ENCODE data around the gene CNOT3.

GRCh38 chr19:54104998-54105715, 32.4 kb upstream of the CNOT3 start:
- no peak for TF ChIP-seq CTCF (IDR thresholded peaks at IDR 0.05; ENCODE audit: poor library complexity)
- no peak for TF ChIP-seq EZH2 (IDR thresholded peaks at IDR 0.05; ENCODE audit: borderline replicate concordance)
- TF ChIP-seq EZH2phosphoT487 (IDR thresholded peaks at IDR 0.05; ENCODE audit: low read depth, severe bottlenecking, unreplicated experiment) = no peak
